HEK293T (cell line): Measurements from ENCODE around the gene CDH15.

ENCODE experiments used
- CTCF ChIA-PET: fragments of 350-600 bp; formaldehyde crosslinking; extraction: SDS; loops from one replicate; lab custom pipeline; 2021; ENCODE audit warnings: antibody characterized with exemption, inconsistent platforms; lab: Yijun Ruan, JAX
- POLR2A ChIA-PET: fragments of 350-600 bp; formaldehyde crosslinking; extraction: SDS; loops from one replicate; lab custom pipeline; 2020; ENCODE audit warnings: antibody characterized with exemption, inconsistent platforms; lab: Yijun Ruan, JAX
- DNase-seq: peaks from one replicate; pipeline ENCODE4 v3.0.0; 2012; ENCODE audit warnings: mixed read lengths; ENCODE audit errors: extremely low spot score
- ARNT ChIP-seq: fragments of 450-650 bp; IDR thresholded peaks from 2 replicates; pipeline ENCODE4 v1.6.1; 2017; ENCODE audit warnings: mild to moderate bottlenecking
- BHLHE40 ChIP-seq: fragments of 450-650 bp; IDR thresholded peaks from 2 replicates; pipeline ENCODE4 v1.6.1; 2016; ENCODE audit warnings: mild to moderate bottlenecking, moderate library complexity, borderline replicate concordance
- CTBP1 ChIP-seq: fragments of 450-650 bp; IDR thresholded peaks from 2 replicates; pipeline ENCODE4 v1.6.1; 2016; ENCODE audit warnings: borderline replicate concordance
- ELF4 ChIP-seq: fragments of 450-650 bp; IDR thresholded peaks from 2 replicates; pipeline ENCODE4 v1.6.1; 2017; ENCODE audit warnings: antibody characterized with exemption
- FOXA1 ChIP-seq: fragments of 450-650 bp; IDR thresholded peaks from 2 replicates; pipeline ENCODE4 v1.6.1; 2016; ENCODE audit warnings: mild to moderate bottlenecking
- FOXK2 ChIP-seq: fragments of 450-650 bp; IDR thresholded peaks from 2 replicates; pipeline ENCODE4 v1.6.1; 2016; ENCODE audit warnings: mild to moderate bottlenecking
- FOXM1 ChIP-seq: fragments of 450-650 bp; IDR thresholded peaks from 2 replicates; pipeline ENCODE4 v1.6.1; 2017; ENCODE audit warnings: mild to moderate bottlenecking, borderline replicate concordance
- HDGF ChIP-seq: fragments of 450-650 bp; IDR thresholded peaks from 2 replicates; pipeline ENCODE4 v1.6.1; 2017; ENCODE audit warnings: antibody characterized with exemption, borderline replicate concordance
- L3MBTL2 ChIP-seq: fragments of 450-650 bp; conservative IDR thresholded peaks from 2 replicates; pipeline ENCODE4 v1.6.1; 2016; ENCODE audit warnings: mild to moderate bottlenecking
- LEF1 ChIP-seq: fragments of 450-650 bp; IDR thresholded peaks from 2 replicates; pipeline ENCODE4 v1.6.1; 2017; ENCODE audit warnings: mild to moderate bottlenecking, borderline replicate concordance
- NFRKB ChIP-seq: fragments of 450-650 bp; IDR thresholded peaks from 2 replicates; pipeline ENCODE4 v1.6.1; 2016; ENCODE audit warnings: mild to moderate bottlenecking, moderate library complexity
- SP1 ChIP-seq: fragments of 450-650 bp; IDR thresholded peaks from 2 replicates; pipeline ENCODE4 v1.6.1; 2017
- SUZ12 ChIP-seq: fragments of 450-650 bp; IDR thresholded peaks from 2 replicates; pipeline ENCODE4 v1.6.1; 2016; ENCODE audit warnings: mild to moderate bottlenecking
- TARDBP ChIP-seq: fragments of 450-650 bp; IDR thresholded peaks from 2 replicates; pipeline ENCODE4 v1.6.1; 2016
- ZNF384 ChIP-seq: fragments of 450-650 bp; IDR thresholded peaks from 2 replicates; pipeline ENCODE4 v1.6.1; 2016
- TF ChIP-seq, protein P1 (sequence below): fragments of 450-650 bp; IDR thresholded peaks from 2 replicates; pipeline ENCODE4 v1.6.1; 2016

The CDH15 gene

DNA sequence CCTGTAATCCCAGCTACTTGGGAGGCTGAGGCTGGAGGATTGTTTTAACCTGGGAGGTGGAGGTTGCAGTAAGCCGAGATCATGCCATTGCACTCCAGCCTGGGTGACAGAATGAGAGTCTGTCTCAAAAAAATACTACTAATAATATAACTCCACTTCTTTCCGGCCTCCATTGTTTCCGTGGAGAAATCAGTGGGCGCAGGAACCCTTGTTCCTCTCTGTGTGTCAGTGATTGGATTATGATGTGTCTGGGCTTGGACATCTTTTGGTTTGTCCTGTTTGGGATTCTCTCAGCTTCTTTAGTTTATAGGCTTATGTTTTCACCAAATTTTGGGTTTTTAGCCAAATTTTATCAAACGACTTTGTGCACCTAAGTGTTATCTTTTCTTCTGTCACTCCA lies 41.1 kb upstream of the CDH15 start:
- no peak for TF ChIP-seq HDGF
- no peak for TF ChIP-seq BHLHE40
- TF ChIP-seq SUZ12 = no peak
- TF ChIP-seq LEF1 = no peak
- no peak for TF ChIP-seq CTBP1
- TF ChIP-seq ZNF384 = no peak
- no peak for TF ChIP-seq FOXK2
- no peak for TF ChIP-seq NFRKB
- TF ChIP-seq, protein P1, sequence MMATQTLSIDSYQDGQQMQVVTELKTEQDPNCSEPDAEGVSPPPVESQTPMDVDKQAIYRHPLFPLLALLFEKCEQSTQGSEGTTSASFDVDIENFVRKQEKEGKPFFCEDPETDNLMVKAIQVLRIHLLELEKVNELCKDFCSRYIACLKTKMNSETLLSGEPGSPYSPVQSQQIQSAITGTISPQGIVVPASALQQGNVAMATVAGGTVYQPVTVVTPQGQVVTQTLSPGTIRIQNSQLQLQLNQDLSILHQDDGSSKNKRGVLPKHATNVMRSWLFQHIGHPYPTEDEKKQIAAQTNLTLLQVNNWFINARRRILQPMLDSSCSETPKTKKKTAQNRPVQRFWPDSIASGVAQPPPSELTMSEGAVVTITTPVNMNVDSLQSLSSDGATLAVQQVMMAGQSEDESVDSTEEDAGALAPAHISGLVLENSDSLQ = no peak
- TF ChIP-seq SP1 = no peak
- no peak for TF ChIP-seq ELF4
- TF ChIP-seq FOXA1 = no peak
- no peak for TF ChIP-seq FOXM1
- TF ChIP-seq ARNT = no peak
- ChIA-PET POLR2A (no interaction called here), CTCF (no interaction called here)
- DNase-seq = no peak

DNA sequence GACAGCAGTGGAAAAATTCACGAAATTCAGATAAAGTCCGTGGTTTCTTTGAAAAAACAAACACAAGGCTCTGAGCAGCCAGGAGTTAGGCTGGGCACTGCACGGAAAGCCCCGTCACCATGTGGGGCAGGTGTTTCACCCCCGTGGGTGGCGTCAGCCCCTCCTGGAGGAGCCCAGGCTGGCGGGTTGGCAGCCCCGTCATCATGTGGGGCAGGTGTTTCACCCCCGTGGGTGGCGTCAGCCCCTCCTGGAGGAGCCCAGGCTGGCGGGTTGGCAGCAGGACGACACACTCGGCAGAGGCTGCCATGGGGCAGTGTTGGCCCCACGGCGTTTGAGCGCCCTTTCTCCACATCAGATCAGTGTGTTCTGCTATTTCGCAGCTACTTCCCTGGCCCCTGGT lies 39.8 kb upstream of the CDH15 start:
- no peak for DNase-seq
- POLR2A ChIA-PET = no interaction called here
- TF ChIP-seq, protein P1 = no peak
- TF ChIP-seq NFRKB (no peak), FOXK2 (no peak), CTBP1 (no peak), LEF1 (no peak), FOXM1 (no peak), SUZ12 (no peak), FOXA1 (no peak), BHLHE40 (no peak), SP1 (no peak), ZNF384 (no peak), L3MBTL2 (no peak), ELF4 (no peak), ARNT (no peak), HDGF (no peak), TARDBP (no peak)
- CTCF ChIA-PET = interaction anchor here (0.6 kb wide), 1 partner anchor 376 kb away, joined by 3 read pairs; no protein-coding TSS in a partner anchor

DNA sequence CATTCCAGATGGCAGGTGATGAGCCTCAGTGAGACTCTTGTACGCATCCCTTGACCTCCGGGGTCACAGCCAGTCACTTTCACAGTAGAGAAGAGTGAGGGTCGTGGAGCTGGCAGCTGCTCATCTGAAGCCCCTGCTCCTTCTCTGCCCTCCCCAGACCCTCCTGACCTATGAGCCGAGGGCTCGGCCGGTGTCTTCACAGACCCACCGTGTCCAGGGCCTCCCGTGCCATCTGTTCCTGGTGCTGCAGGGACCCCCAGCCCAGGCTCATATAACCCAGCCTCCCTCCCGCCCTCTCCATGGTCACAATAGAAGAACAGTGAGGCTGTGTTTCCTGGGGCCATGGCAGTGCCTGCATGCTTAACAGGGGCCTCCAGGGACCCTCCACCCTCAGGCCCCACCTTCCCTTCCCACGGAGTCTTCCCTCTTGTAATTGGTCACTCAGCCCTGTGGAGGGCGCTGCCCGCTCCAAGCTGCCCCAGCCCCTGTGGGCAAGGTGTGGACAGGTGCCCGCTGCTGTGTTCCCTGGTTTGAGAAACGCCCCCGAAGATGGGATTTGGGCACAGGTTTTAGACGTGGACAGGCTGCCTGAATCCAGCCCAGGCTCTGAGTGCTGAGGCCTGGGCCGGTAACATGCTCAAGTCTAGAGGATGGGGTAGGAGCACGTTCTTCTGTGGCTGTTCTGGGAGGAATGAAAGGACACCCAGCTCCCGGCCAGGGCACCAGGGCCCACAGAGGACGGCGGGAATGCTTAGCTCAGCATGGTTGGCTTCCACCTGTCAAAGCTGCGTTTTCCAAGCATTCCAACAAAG lies 39.1 kb upstream of the CDH15 start:
- ChIA-PET POLR2A (no interaction called here), CTCF (no interaction called here)
- DNase-seq = no peak
- TF ChIP-seq SUZ12 (no peak), BHLHE40 (no peak), ELF4 (no peak), TARDBP (no peak), LEF1 (no peak)

DNA sequence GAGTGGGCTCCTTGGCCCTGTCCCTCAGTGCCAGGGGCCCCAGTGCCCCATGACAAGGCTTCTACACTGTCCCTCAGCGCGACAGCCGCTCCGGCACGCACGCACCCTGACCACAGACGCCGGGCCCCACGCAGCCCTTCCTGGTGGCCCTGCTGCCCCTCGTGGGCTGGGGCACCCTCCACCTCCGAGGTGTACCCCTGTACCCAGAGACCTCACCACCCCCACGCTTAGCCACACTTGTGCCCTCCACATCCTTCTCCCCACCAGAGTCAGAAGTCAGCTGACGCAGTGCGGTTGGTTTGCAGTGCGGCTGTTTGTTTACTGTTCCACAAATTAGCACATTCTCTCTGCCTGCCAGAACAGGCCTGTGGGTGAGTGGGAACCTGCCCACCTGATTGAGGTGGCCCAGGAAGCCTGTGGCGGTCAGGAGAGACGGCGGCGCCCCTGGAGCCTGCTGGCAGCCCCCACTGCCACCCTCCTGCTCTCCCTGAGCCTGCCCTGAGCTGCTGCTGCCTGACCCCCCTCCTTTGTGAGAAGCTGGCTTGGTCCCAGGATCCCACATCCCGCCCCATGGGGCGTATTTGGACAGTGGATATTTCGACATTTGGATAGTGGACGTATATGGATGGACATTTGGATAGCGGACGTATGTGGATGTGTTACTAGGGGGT lies 38.0 kb upstream of the CDH15 start:
- ChIA-PET POLR2A (no interaction called here), CTCF (no interaction called here)
- no peak for DNase-seq
- no peak for TF ChIP-seq CTBP1
- TF ChIP-seq ARNT = no peak
- no peak for TF ChIP-seq ZNF384
- TF ChIP-seq HDGF = no peak
- no peak for TF ChIP-seq LEF1
- no peak for TF ChIP-seq FOXM1
- TF ChIP-seq SP1 = no peak
- TF ChIP-seq FOXA1 = no peak
- no peak for TF ChIP-seq L3MBTL2
- TF ChIP-seq ELF4 = no peak
- no peak for TF ChIP-seq SUZ12
- TF ChIP-seq FOXK2 = no peak

DNA sequence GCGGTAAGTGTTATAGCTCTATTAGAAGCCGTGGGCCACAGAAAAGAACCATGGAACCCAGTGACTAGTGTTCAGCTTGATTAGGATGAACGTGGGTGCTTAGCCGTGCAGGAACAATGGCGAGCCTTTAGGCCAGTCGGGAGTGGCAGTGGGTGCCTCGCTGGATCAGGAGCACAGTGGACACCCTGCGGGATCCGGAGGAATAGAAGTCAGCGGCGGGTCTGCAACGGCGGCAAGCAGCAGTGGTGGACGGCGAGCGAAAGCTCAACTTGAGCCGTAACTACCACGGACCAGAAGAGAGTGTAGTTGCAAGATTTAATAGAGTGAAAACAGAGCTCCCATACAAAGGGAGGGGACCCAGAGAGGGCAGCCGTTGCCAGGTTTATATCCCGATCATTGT lies 37.3 kb upstream of the CDH15 start:
- TF ChIP-seq SP1 (no peak), FOXK2 (no peak), FOXM1 (no peak), NFRKB (no peak), ELF4 (no peak), SUZ12 (no peak), TARDBP (no peak)
- TF ChIP-seq, protein P1 = no peak
- no peak for DNase-seq
- POLR2A ChIA-PET = no interaction called here
- CTCF ChIA-PET = no interaction called here

DNA sequence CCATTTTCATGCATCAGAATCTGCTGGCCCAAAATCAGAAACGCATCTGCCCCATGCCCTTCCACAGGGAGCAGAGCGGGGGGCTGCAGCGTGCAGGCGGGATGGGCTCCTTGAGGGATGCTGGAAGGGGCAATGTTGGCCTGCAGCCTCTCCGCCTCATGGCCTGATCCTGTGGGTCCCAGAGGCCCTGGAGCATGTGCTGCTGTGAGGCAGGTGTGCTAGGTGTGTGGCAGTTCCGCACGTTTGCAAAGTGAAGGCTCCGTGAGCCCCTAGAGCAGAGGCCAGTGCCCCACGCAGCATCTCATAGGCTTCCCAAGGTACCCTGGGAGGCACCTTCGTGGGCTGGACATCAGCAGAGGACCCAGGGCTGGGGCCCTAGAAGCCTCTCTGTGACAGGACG lies 36.4 kb upstream of the CDH15 start:
- TF ChIP-seq HDGF (no peak), SP1 (no peak), L3MBTL2 (no peak), ELF4 (no peak), FOXA1 (no peak), SUZ12 (no peak), BHLHE40 (no peak), FOXM1 (no peak), FOXK2 (no peak), LEF1 (no peak), ZNF384 (no peak)
- TF ChIP-seq, protein P1 = no peak
- DNase-seq = no peak
- ChIA-PET CTCF (no interaction called here), POLR2A (no interaction called here)
